ENCODE results near the gene TM2D3.
A peak's percentile ranks its signal among the peaks of the same experiment; 100 is the strongest.
"Not testable (repeated sequence)": the region's sequence is repeated elsewhere in the genome, so short reads cannot be mapped to it uniquely, and the experiment has no call there.

Gene TM2D3

GRCh38 chr15:101654624-101655337, 2.6 kb upstream of the TM2D3 start:
- not testable (repeated sequence) for DNase-seq

- no peak for DNase-seq
These were observed 2.0 kb upstream of the TM2D3 start for GRCh38 chr15:101654171-101654570.

GRCh38 chr15:101652786-101653430, 727 bp upstream of the TM2D3 start:
- no peak for DNase-seq

GRCh38 chr15:101651554-101652097, 555 bp downstream of the TM2D3 start:
- no peak for DNase-seq

GRCh38 chr15:101650145-101650544, 2.0 kb downstream of the TM2D3 start:
- DNase-seq: no peak

GRCh38 chr15:101648356-101648755, 3.8 kb downstream of the TM2D3 start:
- no peak for DNase-seq

- no peak for DNase-seq
These were observed 4.9 kb downstream of the TM2D3 start for GRCh38 chr15:101647251-101647650.

- no peak for DNase-seq
These were observed 5.5 kb downstream of the TM2D3 start for GRCh38 chr15:101646672-101647071.

- DNase-seq: no peak
These were observed 9.8 kb downstream of the TM2D3 start for GRCh38 chr15:101642361-101642760.

- DNase-seq: no peak
These were observed 10.3 kb downstream of the TM2D3 start for GRCh38 chr15:101641894-101642293.

- peak; percentile 85 for DNase-seq
These were observed 10.9 kb downstream of the TM2D3 start for GRCh38 chr15:101641129-101641764.

GRCh38 chr15:101639667-101640066, 12.5 kb downstream of the TM2D3 start:
- DNase-seq: no peak

GRCh38 chr15:101637919-101638318, 14.3 kb downstream of the TM2D3 start:
- no peak for DNase-seq

- DNase-seq: no peak
These were observed 14.7 kb downstream of the TM2D3 start for GRCh38 chr15:101637516-101637915.

GRCh38 chr15:101637038-101637437, 15.1 kb downstream of the TM2D3 start:
- no peak for DNase-seq

- no peak for DNase-seq
These were observed 16.0 kb downstream of the TM2D3 start for GRCh38 chr15:101635944-101636727.

GRCh38 chr15:101633356-101633755, 18.8 kb downstream of the TM2D3 start:
- no peak for DNase-seq

GRCh38 chr15:101626729-101627128, 25.5 kb downstream of the TM2D3 start:
- not testable (repeated sequence) for DNase-seq

- DNase-seq: no peak
These were observed 26.2 kb downstream of the TM2D3 start for GRCh38 chr15:101625980-101626379.

- DNase-seq: no peak
These were observed 27.0 kb downstream of the TM2D3 start for GRCh38 chr15:101625184-101625583.

- no peak for DNase-seq
These were observed 28.5 kb downstream of the TM2D3 start for GRCh38 chr15:101623367-101624304.

GRCh38 chr15:101621961-101622360, 30.2 kb downstream of the TM2D3 start:
- no peak for DNase-seq
